Endothelial cell (in vitro differentiated cells): ENCODE data around the gene SUPT3H. TPM values are rescaled to one million over a fixed set of nuclear protein-coding genes. Genes with fewer than 3 reads are reported as not detected.

Experiments
- DNase-seq: peaks from one replicate; pipeline ENCODE4 v3.0.0; 2021; ENCODE audit warnings: low spot score
- H3K27ac Mint-ChIP-seq: one replicate; pipeline ENCODE4 v1.8.0; 2021; ENCODE audit warnings: mixed read lengths, inconsistent platforms; ENCODE audit not compliant: unreplicated experiment
- H3K27me3 Mint-ChIP-seq: one replicate; pipeline ENCODE4 v1.8.0; 2021; ENCODE audit warnings: mild to moderate bottlenecking, moderate library complexity, mixed read lengths, inconsistent platforms; ENCODE audit not compliant: unreplicated experiment
- H3K36me3 Mint-ChIP-seq: one replicate; pipeline ENCODE4 v1.8.0; 2021; ENCODE audit warnings: mild to moderate bottlenecking, low read depth, mixed read lengths, inconsistent platforms; ENCODE audit not compliant: unreplicated experiment
- H3K4me1 Mint-ChIP-seq: one replicate; pipeline ENCODE4 v1.8.0; 2021; ENCODE audit warnings: mild to moderate bottlenecking, mixed read lengths, inconsistent platforms; ENCODE audit not compliant: unreplicated experiment
- H3K4me3 Mint-ChIP-seq: one replicate; pipeline ENCODE4 v1.8.0; 2021; ENCODE audit warnings: mild to moderate bottlenecking, mixed read lengths, inconsistent platforms; ENCODE audit not compliant: unreplicated experiment
- H3K9me3 Mint-ChIP-seq: one replicate; pipeline ENCODE4 v1.8.0; 2021; ENCODE audit warnings: mixed read lengths, inconsistent platforms; ENCODE audit not compliant: unreplicated experiment
- microRNA-seq: library from miRNA; unstranded; fragments of <30 nt; microRNA quantifications from one replicate; pipeline ENCODE4, GENCODE V29; 2020; ENCODE audit not compliant: unreplicated experiment
- total RNA-seq: library from RNA; stranded (reverse); fragmentation: NEBNext Ultra II Directional; extraction: Animal tissue kit (Norgen Biotek cat#: 25700); gene quantifications from one replicate; pipeline ENCODE4 v1.2.1, GENCODE V29; 2021; ENCODE audit not compliant: unreplicated experiment
- TF ChIP-seq, protein P1 (sequence below): fragments of 200-600 bp; sonication (generic); IDR thresholded peaks from one replicate; pipeline ENCODE4 v1.5.0; 2021; ENCODE audit warnings: antibody characterized with exemption; ENCODE audit not compliant: unreplicated experiment

SUPT3H gene
- total RNA-seq, 1 donor from 2014 or later = 28.5 TPM

DNA sequence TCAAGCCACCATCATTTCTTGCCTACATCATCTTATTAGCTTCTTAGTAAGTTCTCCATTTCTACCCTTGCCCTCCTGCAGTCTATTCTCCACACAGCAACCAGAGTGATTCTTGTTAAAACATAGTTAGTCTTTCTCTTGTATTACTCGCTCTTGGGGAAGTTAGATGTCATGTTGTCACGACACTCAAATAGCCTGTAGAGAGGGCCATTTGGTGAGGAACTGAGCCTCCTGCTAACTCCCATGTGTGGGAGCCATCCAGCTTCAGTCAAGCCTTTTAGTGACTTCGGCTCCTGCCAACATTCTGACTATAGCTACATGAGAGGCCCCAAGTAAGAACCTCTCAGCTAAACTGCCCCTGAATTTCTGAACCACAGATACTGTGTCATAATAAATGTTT is 594.8 kb downstream of the SUPT3H start:
- no peak overlapping the region for H3K27ac Mint-ChIP-seq
- no peak overlapping the region for H3K4me3 Mint-ChIP-seq
- no peaks in the 10 kb centered on the region for H3K9me3 Mint-ChIP-seq
- no peaks in the 10 kb centered on the region for H3K27me3 Mint-ChIP-seq
- TF ChIP-seq, protein P1, sequence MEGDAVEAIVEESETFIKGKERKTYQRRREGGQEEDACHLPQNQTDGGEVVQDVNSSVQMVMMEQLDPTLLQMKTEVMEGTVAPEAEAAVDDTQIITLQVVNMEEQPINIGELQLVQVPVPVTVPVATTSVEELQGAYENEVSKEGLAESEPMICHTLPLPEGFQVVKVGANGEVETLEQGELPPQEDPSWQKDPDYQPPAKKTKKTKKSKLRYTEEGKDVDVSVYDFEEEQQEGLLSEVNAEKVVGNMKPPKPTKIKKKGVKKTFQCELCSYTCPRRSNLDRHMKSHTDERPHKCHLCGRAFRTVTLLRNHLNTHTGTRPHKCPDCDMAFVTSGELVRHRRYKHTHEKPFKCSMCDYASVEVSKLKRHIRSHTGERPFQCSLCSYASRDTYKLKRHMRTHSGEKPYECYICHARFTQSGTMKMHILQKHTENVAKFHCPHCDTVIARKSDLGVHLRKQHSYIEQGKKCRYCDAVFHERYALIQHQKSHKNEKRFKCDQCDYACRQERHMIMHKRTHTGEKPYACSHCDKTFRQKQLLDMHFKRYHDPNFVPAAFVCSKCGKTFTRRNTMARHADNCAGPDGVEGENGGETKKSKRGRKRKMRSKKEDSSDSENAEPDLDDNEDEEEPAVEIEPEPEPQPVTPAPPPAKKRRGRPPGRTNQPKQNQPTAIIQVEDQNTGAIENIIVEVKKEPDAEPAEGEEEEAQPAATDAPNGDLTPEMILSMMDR = no peak
- H3K36me3 Mint-ChIP-seq = no peaks in the 10 kb centered on the region
- no peak for DNase-seq
- peaks cover 5% of the 10 kb centered on the region for H3K4me1 Mint-ChIP-seq

DNA sequence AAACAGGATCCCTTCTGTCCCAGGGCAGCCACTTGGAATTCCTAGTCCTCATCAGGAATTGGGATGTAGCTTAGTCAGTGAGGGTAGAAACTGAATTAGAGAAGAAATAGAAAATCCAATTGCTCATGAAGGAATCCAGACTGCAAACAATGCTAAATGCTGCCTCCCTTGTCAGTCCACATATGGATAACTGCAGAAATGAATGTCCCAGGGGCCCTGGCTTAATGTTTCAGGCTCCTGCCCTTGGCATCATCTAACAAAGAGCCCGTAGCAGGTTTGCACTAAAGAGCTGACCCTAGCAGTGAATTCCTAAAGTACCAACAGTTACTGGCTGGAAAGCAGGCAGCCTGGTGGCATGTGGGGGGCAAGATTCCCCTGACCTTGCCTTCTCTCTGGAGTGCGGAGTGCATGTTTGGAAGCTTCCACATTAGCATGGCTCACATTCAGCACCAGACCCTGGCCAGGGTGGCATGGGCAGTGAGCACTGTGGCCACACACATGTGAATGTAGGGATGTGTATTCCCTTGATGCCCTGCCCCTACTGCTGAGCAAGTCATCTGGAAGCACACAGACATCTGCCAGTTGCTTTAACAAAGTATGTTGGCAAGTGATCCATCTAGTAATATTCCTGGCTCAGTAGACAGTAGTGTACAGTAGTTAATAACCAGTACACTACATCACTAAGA is 595.7 kb downstream of the SUPT3H start:
- Mint-ChIP-seq H3K27me3 (no peaks in the 10 kb centered on the region), H3K4me1 (no peaks in the 10 kb centered on the region), H3K9me3 (no peaks in the 10 kb centered on the region), H3K4me3 (no peak overlapping the region), H3K27ac (no peak overlapping the region), H3K36me3 (no peaks in the 10 kb centered on the region)
- TF ChIP-seq, protein P1 = no peak
- no peak for DNase-seq

DNA sequence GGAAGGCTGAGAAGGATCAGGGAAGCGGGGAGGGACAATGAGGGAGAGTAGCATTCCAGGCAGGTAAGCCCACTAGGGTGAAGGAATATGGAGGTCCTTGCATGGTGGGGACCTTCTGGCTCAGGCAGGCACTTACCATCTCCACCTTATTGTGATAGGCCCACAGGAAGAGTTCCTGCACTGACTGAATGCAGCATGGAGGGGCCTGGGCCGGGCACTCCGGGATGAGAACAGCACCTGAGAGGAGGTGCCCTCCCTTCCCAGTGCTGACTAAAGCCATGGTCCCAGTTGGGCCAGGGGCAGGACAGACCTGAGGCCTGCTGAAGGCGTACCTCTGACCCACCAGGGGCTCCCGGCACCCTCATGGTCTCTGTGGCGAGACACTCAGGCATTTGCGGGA is 597.6 kb downstream of the SUPT3H start:
- H3K36me3 Mint-ChIP-seq = no peaks in the 10 kb centered on the region
- no peaks in the 10 kb centered on the region for H3K27me3 Mint-ChIP-seq
- no peaks in the 10 kb centered on the region for H3K4me1 Mint-ChIP-seq
- no peaks in the 10 kb centered on the region for H3K9me3 Mint-ChIP-seq
- no peak for DNase-seq
- H3K27ac Mint-ChIP-seq = no peak overlapping the region
- TF ChIP-seq, protein P1 = no peak
- no peak overlapping the region for H3K4me3 Mint-ChIP-seq

DNA sequence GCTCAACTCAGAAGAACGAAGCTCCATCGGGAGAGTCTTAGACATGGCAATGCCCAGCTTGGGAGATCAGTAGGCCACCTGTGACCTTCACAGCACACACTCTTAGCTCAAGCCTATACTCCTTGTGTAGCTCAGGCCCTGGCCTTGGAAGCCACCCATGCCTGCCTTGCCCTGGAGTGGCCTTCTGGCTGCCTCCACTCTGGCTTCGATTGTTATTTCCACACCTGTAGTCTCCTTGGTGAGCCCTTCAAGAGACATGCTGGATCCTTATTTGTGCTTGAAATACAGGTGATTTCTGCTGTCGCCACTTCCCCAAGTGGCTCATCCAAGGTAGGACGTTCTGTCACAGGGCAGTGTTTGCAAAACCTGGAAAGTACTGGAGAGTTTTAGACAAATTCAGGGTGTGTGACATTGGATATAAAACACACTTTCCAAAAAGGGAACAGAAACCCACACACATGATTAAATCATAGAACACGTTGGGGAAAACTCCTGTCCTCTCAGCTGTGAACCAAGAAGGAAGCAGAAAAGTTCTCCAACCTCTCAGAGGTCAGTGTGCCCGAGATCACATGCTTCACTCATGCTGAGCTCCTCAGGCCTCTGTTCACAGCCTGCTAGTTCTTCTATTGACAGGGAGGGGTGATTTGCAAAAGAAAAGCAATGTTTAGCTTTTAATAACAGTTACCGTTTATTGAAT is 598.5 kb downstream of the SUPT3H start:
- no peak for DNase-seq
- Mint-ChIP-seq H3K27ac (no peak overlapping the region), H3K4me1 (no peaks in the 10 kb centered on the region), H3K27me3 (no peaks in the 10 kb centered on the region), H3K36me3 (no peaks in the 10 kb centered on the region), H3K4me3 (no peak overlapping the region), H3K9me3 (no peaks in the 10 kb centered on the region)
- TF ChIP-seq, protein P1 = no peak

Small RNA genes within 50 kb of the gene (microRNA-seq; reads per million reads assigned to microRNA genes)
- gene MIR586 = 0.35 reads per million

Other genes starting within 250 kb of the SUPT3H start
- 1.8 TPM for gene RUNX2, start 49.6 kb downstream of the SUPT3H start, total RNA-seq